Effector CD4-positive, alpha-beta T cell (primary cell): ENCODE measurements around the gene GOLM1.

Experiments used
- DNase-seq: peaks from one replicate; pipeline ENCODE4 v3.0.0-alpha.2; 2020

GOLM1 gene

DNA sequence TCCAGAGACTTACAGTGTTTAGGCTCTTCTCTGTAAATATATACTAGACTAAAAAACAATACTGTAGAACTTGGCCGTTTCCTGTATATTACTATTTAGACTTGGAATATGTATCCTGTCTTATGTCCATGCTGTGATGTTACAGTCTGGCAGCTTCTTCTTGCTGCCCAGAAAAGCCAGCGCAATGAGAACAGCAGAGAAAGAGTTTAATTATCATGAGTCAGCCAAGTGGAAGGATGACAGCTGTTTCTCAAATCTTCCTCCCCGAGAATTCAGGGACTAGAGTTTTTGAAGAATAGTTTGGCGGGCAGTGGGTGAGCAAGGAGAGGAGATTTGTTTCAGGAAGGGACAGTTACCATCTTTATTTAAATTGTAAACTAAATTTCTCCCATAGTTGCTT lies 120.9 kb downstream of the GOLM1 start:
- no peak for DNase-seq
